GM12891 (cell line): ENCODE results near the gene ATG16L2.

Experiments
- DNase-seq: peaks from one replicate; pipeline ENCODE4 v3.0.0; 2011; ENCODE audit warnings: low spot score; ENCODE audit not compliant: insufficient read length
- FAIRE-seq: peaks from 2 replicates; lab custom pipeline; 2011; peaks lifted over from hg19 to GRCh38; lab: Jason Lieb, UNC
- PAX5 ChIP-seq: IDR thresholded peaks from 2 replicates; pipeline ENCODE4 v1.6.1; 2011; ENCODE audit warnings: low read length, moderate library complexity, mild to moderate bottlenecking; ENCODE audit not compliant: insufficient read depth, severe bottlenecking
- POLR2A ChIP-seq: IDR thresholded peaks from 2 replicates; pipeline ENCODE4 v1.6.1; 2011; ENCODE audit warnings: low read depth, low read length, control low read depth
- POLR2AphosphoS5 ChIP-seq: IDR thresholded peaks from 2 replicates; pipeline ENCODE4 v1.6.1; 2011; ENCODE audit warnings: low read depth, low read length, control low read depth
- POU2F2 ChIP-seq: IDR thresholded peaks from 2 replicates; pipeline ENCODE4 v1.6.1; 2011; ENCODE audit warnings: low read depth, mild to moderate bottlenecking, control low read depth, low read length, moderate library complexity
- SPI1 ChIP-seq: IDR thresholded peaks from 2 replicates; pipeline ENCODE4 v1.6.1; 2011; ENCODE audit warnings: low read depth, low read length, control low read depth
- TAF1 ChIP-seq: IDR thresholded peaks from 2 replicates; pipeline ENCODE4 v1.6.1; 2011; ENCODE audit warnings: low read depth, low read length, control low read depth

ATG16L2 gene

GRCh38 chr11:72859126-72859525, 44.9 kb downstream of the ATG16L2 start:
- DNase-seq: no peak
- FAIRE-seq: no peak
- TF ChIP-seq PAX5: no peak
- no peak for TF ChIP-seq POU2F2
- no peak for TF ChIP-seq TAF1
- no peak for TF ChIP-seq POLR2AphosphoS5
- no peak for TF ChIP-seq SPI1
- TF ChIP-seq POLR2A: no peak

DNA sequence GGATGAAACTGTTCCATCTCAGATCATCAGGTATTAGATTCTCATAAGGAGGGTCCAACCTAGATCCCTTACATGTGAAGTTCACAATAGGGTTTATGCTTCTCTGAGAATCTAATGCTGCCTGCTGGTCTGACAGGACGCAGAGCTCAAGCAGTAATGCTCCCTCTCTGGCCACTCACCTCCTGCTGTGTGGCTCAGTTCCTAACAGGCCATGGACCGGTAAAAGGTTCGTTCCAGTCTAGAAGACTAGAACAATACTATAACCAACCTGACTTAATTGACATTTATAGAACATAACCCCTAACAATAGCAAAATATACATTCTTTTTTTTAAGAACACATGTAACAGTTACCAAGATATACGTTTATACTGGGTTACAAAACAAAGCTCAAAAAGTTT, 45.8 kb downstream of the ATG16L2 start:
- FAIRE-seq (no peak), DNase-seq (no peak)
- no peak for TF ChIP-seq SPI1
- no peak for TF ChIP-seq POU2F2
- no peak for TF ChIP-seq TAF1
- no peak for TF ChIP-seq POLR2AphosphoS5
- no peak for TF ChIP-seq PAX5

DNA sequence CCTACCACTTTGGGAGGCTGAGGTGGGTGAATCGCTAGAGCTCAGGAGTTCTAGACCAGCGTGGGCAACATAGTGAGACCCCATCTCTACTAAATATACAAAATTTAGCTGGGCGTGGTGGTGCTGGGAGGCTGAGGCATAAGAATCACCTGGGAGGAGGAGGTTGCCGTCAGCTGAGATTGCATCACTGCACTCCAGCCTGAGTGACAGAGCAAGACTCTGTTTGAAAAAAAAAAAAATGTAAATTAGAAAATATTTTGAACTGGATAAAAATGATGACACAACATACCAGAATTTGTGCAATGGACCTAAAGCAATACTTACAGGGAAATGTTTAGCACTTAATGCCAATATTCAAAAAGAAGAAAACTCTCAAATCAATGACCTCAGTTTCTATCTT, 46.4 kb downstream of the ATG16L2 start:
- no peak for TF ChIP-seq TAF1
- TF ChIP-seq SPI1: no peak
- no peak for TF ChIP-seq POU2F2
- TF ChIP-seq POLR2A: no peak
- no peak for TF ChIP-seq POLR2AphosphoS5
- DNase-seq: no peak
- FAIRE-seq: no peak

- TF ChIP-seq POLR2A (no peak), POU2F2 (no peak), TAF1 (no peak), SPI1 (no peak), POLR2AphosphoS5 (no peak), PAX5 (no peak)
- DNase-seq (no peak), FAIRE-seq (no peak)
Observed at GRCh38 chr11:72863091-72863490, 48.9 kb downstream of the ATG16L2 start.

- FAIRE-seq (no peak), DNase-seq (no peak)
- TF ChIP-seq TAF1 (no peak), SPI1 (no peak), POLR2A (no peak), POU2F2 (no peak), POLR2AphosphoS5 (no peak), PAX5 (no peak)
Observed at GRCh38 chr11:72863916-72864315, 49.7 kb downstream of the ATG16L2 start.

DNA sequence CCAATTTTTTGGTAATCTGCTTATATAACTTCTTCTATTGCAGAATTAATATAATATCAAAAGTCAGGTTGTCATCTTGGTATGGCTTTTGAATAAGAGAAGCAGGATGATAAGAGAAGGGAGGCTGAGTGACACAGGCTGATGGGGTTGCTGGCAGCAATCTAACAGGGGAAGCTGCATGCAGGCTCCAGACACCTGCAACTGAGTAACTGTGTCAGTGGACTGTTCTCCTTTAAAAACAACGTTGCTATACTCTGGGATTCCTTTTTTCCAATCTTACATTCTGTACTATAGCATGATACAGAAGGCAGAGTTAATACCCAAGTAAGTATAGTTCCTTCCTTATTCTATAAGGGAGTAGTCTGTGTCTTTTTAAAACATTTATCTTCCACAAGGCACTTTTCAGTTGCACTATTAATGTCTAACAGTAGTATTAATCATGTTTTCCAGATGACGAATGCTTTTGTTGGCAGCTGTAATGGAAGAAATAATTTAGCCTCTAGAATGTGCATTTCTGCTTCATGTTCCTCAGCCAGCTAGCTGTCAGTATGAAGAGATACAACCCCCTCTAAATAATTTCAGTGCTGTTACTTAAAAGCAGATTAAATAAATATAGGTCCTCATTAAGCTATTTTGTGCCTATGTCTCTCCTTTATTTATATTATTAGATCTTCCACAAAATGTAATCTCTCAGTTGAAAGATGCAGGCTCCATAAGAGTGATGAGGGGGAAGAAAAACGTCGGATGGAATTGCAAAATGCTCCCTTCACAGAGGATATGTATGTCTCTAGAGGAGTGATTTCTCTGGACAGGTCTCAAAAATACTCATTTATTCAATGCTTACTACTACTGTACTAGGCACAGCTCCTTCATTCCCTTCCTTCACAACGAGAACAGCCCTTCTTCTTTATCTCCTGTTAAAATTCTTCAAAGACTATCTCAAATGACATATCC, 50.8 kb downstream of the ATG16L2 start:
- TF ChIP-seq TAF1 (no peak), PAX5 (no peak), SPI1 (no peak), POLR2AphosphoS5 (no peak), POLR2A (no peak), POU2F2 (no peak)
- no peak for DNase-seq
- FAIRE-seq: no peak

GRCh38 chr11:72867970-72868369, 53.8 kb downstream of the ATG16L2 start:
- no peak for DNase-seq
- no peak for FAIRE-seq
- no peak for TF ChIP-seq PAX5
- TF ChIP-seq SPI1: no peak
- TF ChIP-seq POLR2A: no peak
- TF ChIP-seq POU2F2: no peak
- TF ChIP-seq POLR2AphosphoS5: no peak
- no peak for TF ChIP-seq TAF1

DNA sequence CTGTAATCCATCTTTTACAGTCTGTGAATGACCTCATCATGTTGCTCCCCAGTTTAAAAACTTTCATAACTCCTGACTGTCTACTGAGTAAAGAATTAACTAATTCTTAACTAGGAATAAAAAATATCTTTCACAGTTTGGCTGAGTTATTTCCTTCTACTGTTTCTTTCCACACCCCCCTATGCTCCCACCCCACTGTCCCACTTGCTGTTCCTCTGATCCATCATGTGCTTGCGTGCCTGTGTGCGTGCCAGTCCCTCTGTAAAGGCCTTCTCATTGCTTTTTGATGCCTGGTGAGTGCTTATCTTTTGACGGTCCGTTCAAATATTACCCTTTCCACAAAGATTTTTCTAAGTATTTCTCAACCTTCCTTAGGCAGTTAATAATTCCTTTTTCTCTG, 55.6 kb downstream of the ATG16L2 start:
- no peak for FAIRE-seq

DNA sequence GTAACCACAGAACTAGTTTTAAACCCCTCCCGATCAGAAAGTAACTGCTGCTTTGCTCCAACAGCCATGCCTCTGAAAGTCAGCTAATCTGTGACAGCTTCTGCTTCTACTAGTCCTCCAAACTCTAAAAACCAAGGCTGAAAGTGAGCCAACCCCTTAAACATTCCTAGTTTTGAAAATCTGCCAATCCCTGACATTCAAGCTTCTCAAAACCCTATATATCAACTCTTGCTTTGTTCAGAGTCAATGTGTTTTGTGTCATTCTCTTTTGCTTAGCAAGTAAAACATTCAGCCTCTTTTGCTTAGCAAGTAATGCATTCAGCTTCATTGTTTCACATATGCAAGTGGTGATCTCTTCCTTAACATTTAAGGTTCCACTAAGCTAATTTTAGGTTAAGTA, 56.9 kb downstream of the ATG16L2 start:
- no peak for FAIRE-seq
- no peak for TF ChIP-seq POLR2A
- no peak for TF ChIP-seq PAX5
- TF ChIP-seq TAF1: no peak
- no peak for TF ChIP-seq SPI1
- no peak for TF ChIP-seq POU2F2
- no peak for TF ChIP-seq POLR2AphosphoS5
- no peak for DNase-seq

More for the DNA sequence above, 55.6 kb downstream of the ATG16L2 start:
- DNase-seq: no peak
- TF ChIP-seq POLR2A (no peak), POU2F2 (no peak), POLR2AphosphoS5 (no peak), PAX5 (no peak), TAF1 (no peak), SPI1 (no peak)

DNA sequence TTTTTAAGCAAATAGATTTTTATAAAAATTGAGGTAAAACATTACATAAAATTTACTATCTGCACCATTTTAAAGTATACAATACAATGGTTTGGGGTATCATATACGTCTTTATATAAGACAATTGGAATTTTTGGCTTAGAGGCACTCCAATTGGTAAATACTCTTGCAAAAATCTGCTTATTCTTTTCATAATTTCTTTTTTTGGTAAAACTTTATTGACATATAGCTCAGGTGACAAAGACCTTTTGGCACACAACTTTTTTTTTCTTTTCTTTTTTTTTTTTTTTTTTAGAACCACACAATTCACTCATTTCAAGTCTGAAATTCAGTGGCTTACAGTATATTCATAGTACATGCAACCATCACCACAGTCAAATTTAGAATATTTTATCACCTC, 57.8 kb downstream of the ATG16L2 start:
- no peak for FAIRE-seq
- TF ChIP-seq SPI1: no peak
- no peak for TF ChIP-seq POU2F2
- no peak for TF ChIP-seq TAF1
- TF ChIP-seq POLR2A: no peak
- no peak for TF ChIP-seq POLR2AphosphoS5
- TF ChIP-seq PAX5: no peak
- DNase-seq: no peak
